Neural progenitor cell (in vitro differentiated cells): ENCODE results near the gene NUDT4. TPM values are rescaled to one million over a fixed set of nuclear protein-coding genes. Genes with fewer than 3 reads are reported as not detected.

Experiments
- DNase-seq: peaks from one replicate; pipeline ENCODE4 v3.0.0-alpha.2; 2016; ENCODE audit warnings: low spot score
- H2AFZ ChIP-seq: fragments of 200-600 bp; sonication (generic); replicated peaks from 2 replicates; pipeline ENCODE4 v1.6.1; 2016; ENCODE audit warnings: antibody characterized with exemption
- H3F3A ChIP-seq: fragments of 200-600 bp; sonication (generic); 2 replicates; pipeline ENCODE4 v1.6.1; 2016; ENCODE audit warnings: antibody characterized with exemption, low read depth
- H3K27ac ChIP-seq: fragments of 200-600 bp; sonication (generic); 2 replicates; pipeline ENCODE4 v1.5.1; 2016; ENCODE audit warnings: mild to moderate bottlenecking
- H3K27me3 ChIP-seq: fragments of 200-600 bp; sonication (generic); 2 replicates; pipeline ENCODE4 v1.6.1; 2016; ENCODE audit warnings: mild to moderate bottlenecking, moderate library complexity
- H3K36me3 ChIP-seq: fragments of 200-600 bp; sonication (generic); 2 replicates; pipeline ENCODE4 v1.5.1; 2016
- H3K4me1 ChIP-seq: fragments of 200-600 bp; sonication (generic); 2 replicates; pipeline ENCODE4 v1.6.1; 2016; ENCODE audit warnings: mixed run types
- H3K4me2 ChIP-seq: fragments of 200-600 bp; sonication (generic); 2 replicates; pipeline ENCODE4 v1.6.1; 2016
- H3K4me3 ChIP-seq: fragments of 200-600 bp; sonication (generic); 2 replicates; pipeline ENCODE4 v1.5.1; 2016
- H3K79me2 ChIP-seq: fragments of 200-600 bp; sonication (generic); 2 replicates; pipeline ENCODE4 v1.6.1; 2016; ENCODE audit warnings: low read depth
- H3K9ac ChIP-seq: fragments of 200-600 bp; sonication (generic); 2 replicates; pipeline ENCODE4 v1.6.1; 2016
- H3K9me3 ChIP-seq: fragments of 200-600 bp; sonication (generic); 2 replicates; pipeline ENCODE4 v1.5.1; 2016; ENCODE audit warnings: low read depth
- H4K20me1 ChIP-seq: fragments of 200-600 bp; sonication (generic); 2 replicates; pipeline ENCODE4 v1.6.1; 2016; ENCODE audit warnings: low read depth
- H3K27ac Mint-ChIP-seq: 3 replicates; pipeline ENCODE4 v1.8.0; 2021; ENCODE audit warnings: mixed read lengths
- H3K27me3 Mint-ChIP-seq: 2 replicates; pipeline ENCODE4 v1.8.0; 2022; ENCODE audit warnings: low read depth, mild to moderate bottlenecking, inconsistent platforms, moderate library complexity, mixed read lengths; ENCODE audit not compliant: insufficient read depth
- H3K36me3 Mint-ChIP-seq: 3 replicates; pipeline ENCODE4 v1.8.0; 2021; ENCODE audit warnings: mixed read lengths
- H3K4me1 Mint-ChIP-seq: 3 replicates; pipeline ENCODE4 v1.8.0; 2021; ENCODE audit warnings: mixed read lengths
- H3K4me3 Mint-ChIP-seq: 3 replicates; pipeline ENCODE4 v1.8.0; 2021; ENCODE audit warnings: mild to moderate bottlenecking, moderate library complexity, mixed read lengths
- H3K9me3 Mint-ChIP-seq: 3 replicates; pipeline ENCODE4 v1.8.0; 2020; ENCODE audit warnings: mixed read lengths
- EZH2 ChIP-seq: fragments of 200-600 bp; sonication (generic); IDR thresholded peaks from 2 replicates; pipeline ENCODE4 v1.6.1; 2017; ENCODE audit warnings: antibody characterized with exemption, mild to moderate bottlenecking, moderate library complexity
- EZH2phosphoT487 ChIP-seq: fragments of 200-600 bp; sonication (generic); IDR thresholded peaks from 2 replicates; pipeline ENCODE4 v1.6.1; 2017; ENCODE audit warnings: antibody characterized with exemption
- total RNA-seq: library from RNA; depleted of rRNA; stranded (reverse); fragments of >200 nt; gene quantifications from 2 replicates; pipeline ENCODE4 v1.2.3, GENCODE V29; 2015; ENCODE audit warnings: low replicate concordance
- TF ChIP-seq, protein P1 (sequence below): fragments of 200-600 bp; sonication (generic); IDR thresholded peaks from 2 replicates; pipeline ENCODE4 v1.5.1; 2017; ENCODE audit warnings: antibody characterized with exemption, mild to moderate bottlenecking

The NUDT4 gene
- total RNA-seq, 1 donor from 2014 or later, result 89.8 TPM

DNA sequence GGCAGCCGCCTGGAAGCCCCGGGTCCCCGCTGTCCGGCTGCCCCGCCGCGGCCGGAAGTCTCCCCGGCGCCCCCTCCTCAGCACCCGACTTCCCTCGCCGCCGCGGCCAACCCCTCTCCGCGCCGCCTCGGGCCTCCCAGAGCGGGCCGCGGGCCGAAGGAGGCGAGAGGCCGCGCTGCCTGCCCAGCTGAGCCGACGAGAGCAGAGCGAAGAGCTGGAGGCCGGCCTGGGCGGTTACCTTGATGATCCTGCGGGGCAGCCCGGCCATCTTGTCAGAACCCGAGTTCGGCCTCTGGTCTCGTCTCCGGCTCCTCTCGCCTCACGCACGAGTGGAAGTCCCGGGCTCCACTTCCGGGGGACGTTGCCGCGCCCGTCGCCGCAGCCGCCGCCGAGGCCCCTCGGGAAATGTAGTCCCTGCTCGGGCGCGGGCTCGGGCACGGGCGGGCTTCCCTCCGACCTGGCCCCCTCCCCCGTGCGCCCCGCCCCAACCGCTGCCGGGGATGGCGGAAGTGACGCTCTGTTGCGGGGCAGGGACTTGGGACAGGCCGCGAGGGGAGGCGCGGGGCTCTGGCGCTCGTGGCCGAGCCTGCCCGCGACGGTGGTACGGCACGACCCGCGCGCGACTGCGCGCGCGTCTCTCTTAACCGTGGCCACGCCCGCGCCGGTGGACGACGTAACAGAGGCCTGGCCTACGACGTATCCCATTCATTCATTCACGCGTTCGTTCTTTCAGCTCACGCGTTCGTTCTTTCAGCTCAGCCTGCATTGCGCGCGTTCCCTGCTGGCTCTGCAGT lies 64.1 kb downstream of the NUDT4 start, which contains the start of gene UBE2N:
TSS of gene UBE2N (minus strand) at position 331 of the 794 bp plus-strand sequence. CDS start at position 268, 63 bp downstream.
- Histone ChIP-seq H2AFZ (peak within 1 kb of the TSS; percentile 97), H4K20me1 (peaks cover 45% of the 10 kb centered on the region), H3K4me2 (peak within 1 kb of the TSS; percentile 78), H3K4me1 (peaks cover 23% of the 10 kb centered on the region), H3K79me2 (peaks cover 67% of the 10 kb centered on the region), H3K9me3 (no peaks in the 10 kb centered on the region), H3K9ac (peak within 1 kb of the TSS; percentile 98), H3K4me3 (peak within 1 kb of the TSS; percentile 93), H3K27ac (peak within 1 kb of the TSS; percentile 94), H3K27me3 (no peaks in the 10 kb centered on the region), H3K36me3 (no peaks in the 10 kb centered on the region), H3F3A (peaks cover 7% of the 10 kb centered on the region)
- Mint-ChIP-seq H3K27ac (peak within 1 kb of the TSS; percentile 94), H3K4me3 (peak within 1 kb of the TSS; percentile 99), H3K4me1 (peaks cover 32% of the 10 kb centered on the region), H3K9me3 (peaks cover 2% of the 10 kb centered on the region), H3K27me3 (no peaks in the 10 kb centered on the region), H3K36me3 (peaks cover 10% of the 10 kb centered on the region)
- TF ChIP-seq EZH2, result no peak
- TF ChIP-seq, protein P1, sequence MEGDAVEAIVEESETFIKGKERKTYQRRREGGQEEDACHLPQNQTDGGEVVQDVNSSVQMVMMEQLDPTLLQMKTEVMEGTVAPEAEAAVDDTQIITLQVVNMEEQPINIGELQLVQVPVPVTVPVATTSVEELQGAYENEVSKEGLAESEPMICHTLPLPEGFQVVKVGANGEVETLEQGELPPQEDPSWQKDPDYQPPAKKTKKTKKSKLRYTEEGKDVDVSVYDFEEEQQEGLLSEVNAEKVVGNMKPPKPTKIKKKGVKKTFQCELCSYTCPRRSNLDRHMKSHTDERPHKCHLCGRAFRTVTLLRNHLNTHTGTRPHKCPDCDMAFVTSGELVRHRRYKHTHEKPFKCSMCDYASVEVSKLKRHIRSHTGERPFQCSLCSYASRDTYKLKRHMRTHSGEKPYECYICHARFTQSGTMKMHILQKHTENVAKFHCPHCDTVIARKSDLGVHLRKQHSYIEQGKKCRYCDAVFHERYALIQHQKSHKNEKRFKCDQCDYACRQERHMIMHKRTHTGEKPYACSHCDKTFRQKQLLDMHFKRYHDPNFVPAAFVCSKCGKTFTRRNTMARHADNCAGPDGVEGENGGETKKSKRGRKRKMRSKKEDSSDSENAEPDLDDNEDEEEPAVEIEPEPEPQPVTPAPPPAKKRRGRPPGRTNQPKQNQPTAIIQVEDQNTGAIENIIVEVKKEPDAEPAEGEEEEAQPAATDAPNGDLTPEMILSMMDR, result no peak
- peak; percentile 97 for DNase-seq

DNA sequence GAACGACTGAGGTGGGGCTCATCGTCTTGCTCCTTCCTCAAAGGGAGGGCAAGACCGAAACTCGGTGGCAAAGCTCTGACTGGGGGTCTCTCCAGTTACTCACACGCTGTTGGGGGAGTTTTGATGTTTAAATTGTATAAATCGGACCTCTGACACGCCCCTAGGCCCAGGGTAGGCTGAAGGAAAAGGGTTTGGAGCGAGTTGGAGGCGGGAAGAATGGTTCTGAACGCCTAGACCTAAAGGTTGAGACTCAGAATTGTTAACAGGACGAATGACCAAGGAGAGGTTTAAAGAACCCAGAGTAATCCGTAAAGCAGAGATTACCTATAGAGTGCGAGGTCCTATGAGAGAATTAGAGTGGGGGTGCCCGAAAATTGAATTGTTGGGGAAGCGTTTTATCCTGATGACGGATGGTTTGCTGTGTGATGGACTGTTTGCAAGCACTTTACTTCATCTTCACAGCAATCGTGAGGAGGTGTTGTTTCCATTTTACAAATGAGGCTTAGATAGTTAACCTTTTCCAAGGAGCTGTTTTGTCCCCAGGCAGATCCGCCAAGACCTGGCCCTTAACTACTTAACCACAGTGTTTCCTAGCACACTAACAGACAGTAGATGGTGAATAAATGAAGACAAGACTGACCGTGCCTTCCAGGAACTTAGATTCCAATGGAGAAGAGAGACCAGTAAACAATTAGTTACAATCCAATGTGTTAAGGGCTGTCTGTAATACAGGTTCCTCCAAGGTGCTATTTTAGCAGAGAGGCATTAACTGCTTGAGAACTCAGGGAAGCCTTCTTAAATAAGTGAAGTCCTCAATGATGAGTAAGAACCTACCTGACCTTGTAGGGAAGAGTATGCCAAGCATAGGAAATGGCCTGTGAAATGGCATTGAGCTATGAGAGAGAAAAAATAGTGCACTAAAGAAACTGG lies 65.0 kb downstream of the NUDT4 start:
- Histone ChIP-seq H3K4me2 (peak overlapping the region; percentile 78), H2AFZ (peak overlapping the region; percentile 97), H3K79me2 (peaks cover 58% of the 10 kb centered on the region), H3K9me3 (no peaks in the 10 kb centered on the region), H3F3A (peaks cover 7% of the 10 kb centered on the region), H3K4me3 (peak overlapping the region; percentile 93), H3K36me3 (no peaks in the 10 kb centered on the region), H3K4me1 (peaks cover 23% of the 10 kb centered on the region), H4K20me1 (peaks cover 37% of the 10 kb centered on the region), H3K9ac (peak overlapping the region; percentile 98), H3K27me3 (no peaks in the 10 kb centered on the region), H3K27ac (peak overlapping the region; percentile 94)
- H3K27me3 Mint-ChIP-seq, result no peaks in the 10 kb centered on the region
- peak; percentile 15 for DNase-seq
- H3K27ac Mint-ChIP-seq, result peak overlapping the region; percentile 94
- H3K36me3 Mint-ChIP-seq, result peaks cover 6% of the 10 kb centered on the region
- TF ChIP-seq EZH2 (no peak), EZH2phosphoT487 (no peak)
- TF ChIP-seq, protein P1, result peak; percentile 6
- H3K4me3 Mint-ChIP-seq, result peak overlapping the region; percentile 99
- peaks cover 32% of the 10 kb centered on the region for H3K4me1 Mint-ChIP-seq
- H3K9me3 Mint-ChIP-seq, result no peaks in the 10 kb centered on the region

DNA sequence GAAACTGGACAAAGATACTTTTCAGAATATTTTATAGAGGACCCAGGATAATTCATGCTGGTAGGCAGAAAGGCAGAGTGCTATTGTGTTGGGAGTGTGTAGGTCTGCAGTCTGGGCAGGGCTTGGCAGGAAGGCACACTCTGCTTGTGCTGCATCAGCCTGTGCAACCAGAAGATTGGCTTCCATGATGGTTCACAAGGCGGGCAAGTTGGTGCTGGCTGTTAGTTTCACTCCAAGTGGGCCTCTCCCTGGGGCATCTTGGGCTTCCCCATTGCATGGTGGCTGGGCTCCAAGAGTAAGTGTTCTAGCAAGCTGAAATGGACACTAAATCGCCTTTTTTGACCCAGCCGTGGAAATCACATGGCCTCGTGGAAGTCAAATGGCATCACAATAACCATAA lies 65.9 kb downstream of the NUDT4 start:
- Mint-ChIP-seq H3K4me3 (peak overlapping the region; percentile 99), H3K27ac (no peak overlapping the region)
- no peak overlapping the region for H3K9ac ChIP-seq

More for the DNA sequence above, 65.9 kb downstream of the NUDT4 start:
- Histone ChIP-seq H2AFZ (no peak overlapping the region), H3K4me1 (peaks cover 23% of the 10 kb centered on the region), H3K4me2 (peak overlapping the region; percentile 78), H3K4me3 (no peak overlapping the region), H3K27ac (no peak overlapping the region), H3F3A (peaks cover 7% of the 10 kb centered on the region), H3K36me3 (no peaks in the 10 kb centered on the region), H3K9me3 (no peaks in the 10 kb centered on the region), H4K20me1 (peaks cover 28% of the 10 kb centered on the region), H3K27me3 (no peaks in the 10 kb centered on the region), H3K79me2 (peaks cover 49% of the 10 kb centered on the region)
- no peak for DNase-seq
- H3K36me3 Mint-ChIP-seq, result peaks cover 4% of the 10 kb centered on the region
- H3K9me3 Mint-ChIP-seq, result no peaks in the 10 kb centered on the region
- H3K4me1 Mint-ChIP-seq, result peaks cover 27% of the 10 kb centered on the region
- H3K27me3 Mint-ChIP-seq, result no peaks in the 10 kb centered on the region
- TF ChIP-seq EZH2 (no peak), EZH2phosphoT487 (no peak)
- TF ChIP-seq, protein P1, result no peak
